Uterus (tissue), 2 donors: ENCODE results near the gene MEIS1.

ENCODE experiments used
- POLR2A ChIP-seq, 2 donors: fragments of 450-650 bp; IDR thresholded peaks; one replicate each; pipeline ENCODE4 v1.6.1; 2016; ENCODE audit warnings: antibody characterized with exemption in 2 of 2, mild to moderate bottlenecking in 1 of 2, moderate library complexity in 1 of 2
- TF ChIP-seq, protein P1 (sequence below), 4 experiments: fragments of 200-600 bp in 2 of 4; fragments of 450-650 bp in 2 of 4; sonication (generic) in 2 of 4; IDR thresholded peaks; one replicate each; pipeline ENCODE4 v1.5.1; 2016 to 2019; ENCODE audit warnings: antibody characterized with exemption in 4 of 4, mild to moderate bottlenecking in 2 of 4, moderate library complexity in 1 of 4

DNA sequence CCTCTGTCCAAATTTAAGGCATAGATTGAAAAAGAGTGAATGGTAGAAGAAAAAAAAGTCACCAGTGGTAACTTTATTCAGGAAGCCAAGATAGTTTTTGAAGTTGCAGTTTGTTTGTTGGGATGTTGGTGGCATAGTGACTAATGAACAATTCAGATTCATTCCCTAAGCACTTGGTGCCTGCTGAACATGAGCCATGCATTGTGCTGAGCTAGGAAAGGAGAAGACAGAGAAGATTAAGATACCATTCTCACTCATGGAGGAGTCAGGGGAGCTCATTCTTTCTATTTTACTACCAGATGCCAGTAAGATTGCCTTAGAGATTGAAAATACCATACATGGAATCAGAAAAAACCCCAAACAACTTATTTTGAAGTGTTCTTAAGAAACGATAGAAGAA lies 25.1 kb downstream of the MEIS1 start:
- TF ChIP-seq, protein P1, sequence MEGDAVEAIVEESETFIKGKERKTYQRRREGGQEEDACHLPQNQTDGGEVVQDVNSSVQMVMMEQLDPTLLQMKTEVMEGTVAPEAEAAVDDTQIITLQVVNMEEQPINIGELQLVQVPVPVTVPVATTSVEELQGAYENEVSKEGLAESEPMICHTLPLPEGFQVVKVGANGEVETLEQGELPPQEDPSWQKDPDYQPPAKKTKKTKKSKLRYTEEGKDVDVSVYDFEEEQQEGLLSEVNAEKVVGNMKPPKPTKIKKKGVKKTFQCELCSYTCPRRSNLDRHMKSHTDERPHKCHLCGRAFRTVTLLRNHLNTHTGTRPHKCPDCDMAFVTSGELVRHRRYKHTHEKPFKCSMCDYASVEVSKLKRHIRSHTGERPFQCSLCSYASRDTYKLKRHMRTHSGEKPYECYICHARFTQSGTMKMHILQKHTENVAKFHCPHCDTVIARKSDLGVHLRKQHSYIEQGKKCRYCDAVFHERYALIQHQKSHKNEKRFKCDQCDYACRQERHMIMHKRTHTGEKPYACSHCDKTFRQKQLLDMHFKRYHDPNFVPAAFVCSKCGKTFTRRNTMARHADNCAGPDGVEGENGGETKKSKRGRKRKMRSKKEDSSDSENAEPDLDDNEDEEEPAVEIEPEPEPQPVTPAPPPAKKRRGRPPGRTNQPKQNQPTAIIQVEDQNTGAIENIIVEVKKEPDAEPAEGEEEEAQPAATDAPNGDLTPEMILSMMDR (IDR thresholded peaks at IDR 0.05), result no peak
- no peak for TF ChIP-seq POLR2A (IDR thresholded peaks at IDR 0.05)
